Bladder microvascular endothelial cell (primary cell): ENCODE results near the gene SNX15. TPM values are rescaled to one million over a fixed set of nuclear protein-coding genes. Genes with fewer than 3 reads are reported as not detected.

Experiments used
- total RNA-seq: library from RNA; depleted of rRNA; stranded (reverse); fragments of >200 nt; gene quantifications from 2 replicates; pipeline ENCODE4 v1.2.3, GENCODE V29; 2014

SNX15 gene
- 8.1 and 10.4 TPM in 2 replicates for total RNA-seq

GRCh38 chr11:65027213-65028067 is at the start of gene SNX15:
SNX15 (plus strand) TSS chr11:65027439; CDS start chr11:65027538, 99 bp downstream.

GRCh38 chr11:64996710-64997380 is 30.4 kb upstream of the SNX15 start, which contains the start of gene BATF2:
BATF2 (minus strand) TSS chr11:64996971; CDS start chr11:64996914, 57 bp downstream.

GRCh38 chr11:65013888-65014725 is 13.1 kb upstream of the SNX15 start, which contains the start of gene ARL2:
ARL2 (plus strand) TSS chr11:65014160; CDS start chr11:65014208, 48 bp downstream.

GRCh38 chr11:65040847-65041622 is 13.8 kb downstream of the SNX15 start, which contains the start of gene SAC3D1:
SAC3D1 (plus strand) TSS chr11:65041210; CDS start chr11:65041293, 83 bp downstream.

GRCh38 chr11:65058419-65059054 is 31.3 kb downstream of the SNX15 start, which contains the start of gene NAALADL1:
NAALADL1 (minus strand) TSS chr11:65058553; CDS start chr11:65058521, 32 bp downstream.

GRCh38 chr11:65083834-65084597 is 56.8 kb downstream of the SNX15 start, which contains the start of the genes CDCA5 and ZFPL1:
CDCA5 (minus strand) TSS chr11:65084040; CDS start chr11:65083978, 62 bp downstream.
ZFPL1 (plus strand) TSS chr11:65084222; CDS start chr11:65084699, 477 bp downstream.

Other genes with a start within 250 kb of the SNX15 start
- gene SF1, start 248.9 kb upstream of the SNX15 start, total RNA-seq, result 60.1 and 133 TPM in 2 replicates
- 18.6 and 41.5 TPM in 2 replicates for gene MAP4K2, start 224.2 kb upstream of the SNX15 start, total RNA-seq
- 9.4 and 26.4 TPM in 2 replicates for gene MEN1, start 216.9 kb upstream of the SNX15 start, total RNA-seq
- gene CDC42BPG, start 182.8 kb upstream of the SNX15 start, total RNA-seq, result 0.16 and 0.25 TPM in 2 replicates
- 43.5 and 108 TPM in 2 replicates for gene EHD1, start 148.8 kb upstream of the SNX15 start, total RNA-seq
- 7.0 and 13.4 TPM in 2 replicates for gene ATG2A, start 110.2 kb upstream of the SNX15 start, total RNA-seq
- gene PPP2R5B, start 102.8 kb upstream of the SNX15 start, total RNA-seq, result 7.6 and 13.6 TPM in 2 replicates
- gene GPHA2, start 91.5 kb upstream of the SNX15 start, total RNA-seq, result not detected in 2 replicates
- not detected in 2 replicates for gene MAJIN, start 55.3 kb upstream of the SNX15 start, total RNA-seq
- 0.31 and 0.32 TPM in 2 replicates for gene BATF2, start 30.5 kb upstream of the SNX15 start, total RNA-seq
- 120 and 126 TPM in 2 replicates for gene ARL2, start 13.3 kb upstream of the SNX15 start, total RNA-seq
- 8.4 and 9.8 TPM in 2 replicates for gene SAC3D1, start 13.8 kb downstream of the SNX15 start, total RNA-seq
- 8.1 and 8.8 TPM in 2 replicates for gene NAALADL1, start 31.1 kb downstream of the SNX15 start, total RNA-seq
- gene CDCA5, start 56.6 kb downstream of the SNX15 start, total RNA-seq, result 8.1 and 8.6 TPM in 2 replicates
- 23.0 and 30.5 TPM in 2 replicates for gene ZFPL1, start 56.8 kb downstream of the SNX15 start, total RNA-seq
- 199 and 268 TPM in 2 replicates for gene VPS51, start 68.8 kb downstream of the SNX15 start, total RNA-seq
- 8.7 and 16.1 TPM in 2 replicates for gene TM7SF2, start 84.4 kb downstream of the SNX15 start, total RNA-seq
- gene ZNHIT2, start 90.3 kb downstream of the SNX15 start, total RNA-seq, result 3.6 and 5.5 TPM in 2 replicates
- 268 and 409 TPM in 2 replicates for gene FAU, start 94.7 kb downstream of the SNX15 start, total RNA-seq
- 34.5 and 50.3 TPM in 2 replicates for gene MRPL49, start 94.9 kb downstream of the SNX15 start, total RNA-seq
- 7.3 and 32.0 TPM in 2 replicates for gene SYVN1, start 107.1 kb downstream of the SNX15 start, total RNA-seq
- gene SPDYC, start 142.8 kb downstream of the SNX15 start, total RNA-seq, result not detected in 2 replicates
- gene CAPN1, start 154.5 kb downstream of the SNX15 start, total RNA-seq, result 86.8 and 101 TPM in 2 replicates
- gene POLA2, start 234.5 kb downstream of the SNX15 start, total RNA-seq, result 6.2 and 7.7 TPM in 2 replicates